ENCODE results near the gene SLC22A4.

The SLC22A4 gene

DNA sequence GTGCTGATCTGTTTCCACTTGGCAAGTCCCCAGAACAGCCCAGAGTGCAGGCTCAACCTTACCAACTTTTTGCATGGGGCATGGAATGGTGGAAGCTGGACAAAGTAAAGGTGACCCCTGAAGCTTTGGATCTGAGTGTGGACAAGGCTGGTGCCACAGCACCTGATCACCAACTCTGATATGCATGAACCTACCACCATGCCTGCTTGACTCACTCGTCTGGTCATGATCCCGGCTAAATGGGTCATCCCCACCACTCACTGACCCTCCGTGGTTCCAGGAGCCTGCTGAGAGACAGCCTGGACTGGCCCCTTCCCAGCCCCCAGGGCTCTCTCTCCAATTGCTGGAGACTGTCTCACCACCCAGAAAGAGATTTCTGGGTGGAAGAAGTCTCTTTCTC lies 14.4 kb upstream of the SLC22A4 start:
- Mint-ChIP-seq H3K4me1 (no peaks in the 10 kb centered on the region), H3K9me3 (no peaks in the 10 kb centered on the region), H3K27ac (no peak overlapping the region), H3K4me3 (no peak overlapping the region), H3K36me3 (no peaks in the 10 kb centered on the region)
- ATAC-seq (no peak), DNase-seq (ENCODE audit: low spot score in 2 of 2) (no peak)

GRCh38 chr5:132280371-132281240 lies 13.6 kb upstream of the SLC22A4 start:
- H3K27ac Mint-ChIP-seq = no peak overlapping the region

GRCh38 chr5:132281856-132282614 lies 12.2 kb upstream of the SLC22A4 start:
- Mint-ChIP-seq H3K27ac (no peak overlapping the region), H3K4me3 (no peak overlapping the region), H3K4me1 (no peaks in the 10 kb centered on the region), H3K9me3 (no peaks in the 10 kb centered on the region), H3K36me3 (no peaks in the 10 kb centered on the region)
- ATAC-seq = no peak
- DNase-seq (ENCODE audit: low spot score in 2 of 2) = no peak

More at GRCh38 chr5:132280371-132281240, 13.6 kb upstream of the SLC22A4 start:
- no peak overlapping the region for H3K4me3 Mint-ChIP-seq
- DNase-seq (ENCODE audit: low spot score in 2 of 2) (no peak), ATAC-seq (no peak)
- H3K9me3 Mint-ChIP-seq = no peaks in the 10 kb centered on the region
- H3K36me3 Mint-ChIP-seq = no peaks in the 10 kb centered on the region
- no peaks in the 10 kb centered on the region for H3K4me1 Mint-ChIP-seq

DNA sequence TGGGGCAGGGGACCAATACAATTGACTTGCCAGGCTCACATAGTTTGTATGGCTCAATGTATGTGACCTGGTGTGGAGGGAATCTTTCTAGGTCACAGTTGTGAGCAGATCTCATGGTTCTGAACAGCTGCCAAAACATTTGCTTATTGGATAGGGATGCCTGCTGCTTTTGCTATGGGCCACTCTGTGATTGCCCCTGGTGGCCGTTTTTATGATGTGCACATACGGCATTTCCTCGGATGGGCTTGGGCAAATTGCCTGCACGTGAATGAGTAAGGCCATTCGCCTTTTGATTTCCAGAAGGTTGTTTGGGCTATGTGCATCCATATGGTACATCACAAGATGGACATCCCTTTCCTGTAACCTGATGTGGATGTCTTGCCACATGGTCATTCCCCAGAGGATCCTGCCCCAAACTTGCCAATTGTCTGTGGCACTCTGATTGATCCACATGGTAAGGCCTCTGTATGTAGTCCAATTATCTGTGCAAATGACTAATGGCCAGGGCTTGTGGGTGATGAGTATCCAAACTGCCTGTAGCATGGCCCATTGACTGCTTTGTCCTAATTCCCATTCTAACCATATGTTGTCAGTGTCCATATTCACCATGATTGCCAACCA lies 10.7 kb upstream of the SLC22A4 start:
- Mint-ChIP-seq H3K4me1 (no peaks in the 10 kb centered on the region), H3K27ac (no peak overlapping the region), H3K9me3 (no peaks in the 10 kb centered on the region), H3K36me3 (no peaks in the 10 kb centered on the region), H3K4me3 (no peak overlapping the region)
- ATAC-seq (no peak), DNase-seq (ENCODE audit: low spot score in 2 of 2) (no peak)

- H3K36me3 Mint-ChIP-seq = peaks cover 5% of the 10 kb centered on the region
- DNase-seq (ENCODE audit: low spot score in 2 of 2) (no peak), ATAC-seq (no peak)
- H3K27ac Mint-ChIP-seq = no peak overlapping the region
- H3K9me3 Mint-ChIP-seq = no peaks in the 10 kb centered on the region
- H3K4me1 Mint-ChIP-seq = peaks cover 11% of the 10 kb centered on the region
- no peak overlapping the region for H3K4me3 Mint-ChIP-seq
Measured at GRCh38 chr5:132289097-132289496, 5.1 kb upstream of the SLC22A4 start.

GRCh38 chr5:132291026-132291425 lies 3.2 kb upstream of the SLC22A4 start:
- peaks cover 23% of the 10 kb centered on the region for H3K4me1 Mint-ChIP-seq
- DNase-seq (ENCODE audit: low spot score in 2 of 2) = no peak
- H3K27ac Mint-ChIP-seq = no peak overlapping the region
- H3K4me3 Mint-ChIP-seq = no peak overlapping the region
- H3K9me3 Mint-ChIP-seq = no peaks in the 10 kb centered on the region
- ATAC-seq = no peak
- H3K36me3 Mint-ChIP-seq = peaks cover 10% of the 10 kb centered on the region

- DNase-seq (ENCODE audit: low spot score in 2 of 2) = peak; percentile 63 to 88
- peak; percentile 69 for ATAC-seq
- peak overlapping the region; percentile 93 for H3K27ac Mint-ChIP-seq
Measured at GRCh38 chr5:132293066-132293991, 865 bp upstream of the SLC22A4 start.

DNA sequence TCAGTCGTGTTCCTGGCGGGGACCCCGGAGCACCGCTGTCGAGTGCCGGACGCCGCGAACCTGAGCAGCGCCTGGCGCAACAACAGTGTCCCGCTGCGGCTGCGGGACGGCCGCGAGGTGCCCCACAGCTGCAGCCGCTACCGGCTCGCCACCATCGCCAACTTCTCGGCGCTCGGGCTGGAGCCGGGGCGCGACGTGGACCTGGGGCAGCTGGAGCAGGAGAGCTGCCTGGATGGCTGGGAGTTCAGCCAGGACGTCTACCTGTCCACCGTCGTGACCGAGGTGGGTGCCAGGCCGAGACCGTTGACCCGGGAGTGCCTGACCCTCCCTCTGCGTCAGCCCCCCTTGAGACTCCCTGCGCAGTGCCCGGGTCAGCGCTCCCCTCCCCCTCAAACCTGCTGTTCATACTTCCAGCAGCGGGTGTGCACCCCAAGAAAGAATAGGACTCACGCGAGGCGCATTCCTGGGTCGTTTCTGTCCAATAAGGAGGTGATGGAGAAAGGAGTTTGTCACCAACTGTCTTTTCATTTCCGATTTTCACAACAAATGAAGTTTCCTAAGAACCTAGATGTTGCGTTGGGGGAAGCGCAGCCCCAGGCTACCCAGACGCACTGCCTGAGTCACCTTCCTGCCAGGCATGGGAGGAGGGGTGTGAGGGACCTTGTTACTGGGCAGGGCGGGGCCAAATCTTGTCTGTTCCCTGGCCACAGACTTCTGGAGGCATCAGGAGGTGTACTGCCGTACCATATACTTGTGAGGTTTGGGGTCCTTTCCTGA lies 722 bp downstream of the SLC22A4 start:
- peaks cover 10% of the 10 kb centered on the region for H3K36me3 Mint-ChIP-seq
- no peaks in the 10 kb centered on the region for H3K9me3 Mint-ChIP-seq
- peak; percentile 30 to 79 for DNase-seq (ENCODE audit: low spot score in 2 of 2)
- H3K27ac Mint-ChIP-seq = peak overlapping the region; percentile 93
- ATAC-seq = peak; percentile 71
- peaks cover 36% of the 10 kb centered on the region for H3K4me1 Mint-ChIP-seq
- H3K4me3 Mint-ChIP-seq = peak overlapping the region; percentile 93

More at GRCh38 chr5:132293066-132293991, 865 bp upstream of the SLC22A4 start:
- Mint-ChIP-seq H3K4me3 (peak overlapping the region; percentile 93), H3K36me3 (peaks cover 10% of the 10 kb centered on the region), H3K4me1 (peaks cover 35% of the 10 kb centered on the region), H3K9me3 (no peaks in the 10 kb centered on the region)

DNA sequence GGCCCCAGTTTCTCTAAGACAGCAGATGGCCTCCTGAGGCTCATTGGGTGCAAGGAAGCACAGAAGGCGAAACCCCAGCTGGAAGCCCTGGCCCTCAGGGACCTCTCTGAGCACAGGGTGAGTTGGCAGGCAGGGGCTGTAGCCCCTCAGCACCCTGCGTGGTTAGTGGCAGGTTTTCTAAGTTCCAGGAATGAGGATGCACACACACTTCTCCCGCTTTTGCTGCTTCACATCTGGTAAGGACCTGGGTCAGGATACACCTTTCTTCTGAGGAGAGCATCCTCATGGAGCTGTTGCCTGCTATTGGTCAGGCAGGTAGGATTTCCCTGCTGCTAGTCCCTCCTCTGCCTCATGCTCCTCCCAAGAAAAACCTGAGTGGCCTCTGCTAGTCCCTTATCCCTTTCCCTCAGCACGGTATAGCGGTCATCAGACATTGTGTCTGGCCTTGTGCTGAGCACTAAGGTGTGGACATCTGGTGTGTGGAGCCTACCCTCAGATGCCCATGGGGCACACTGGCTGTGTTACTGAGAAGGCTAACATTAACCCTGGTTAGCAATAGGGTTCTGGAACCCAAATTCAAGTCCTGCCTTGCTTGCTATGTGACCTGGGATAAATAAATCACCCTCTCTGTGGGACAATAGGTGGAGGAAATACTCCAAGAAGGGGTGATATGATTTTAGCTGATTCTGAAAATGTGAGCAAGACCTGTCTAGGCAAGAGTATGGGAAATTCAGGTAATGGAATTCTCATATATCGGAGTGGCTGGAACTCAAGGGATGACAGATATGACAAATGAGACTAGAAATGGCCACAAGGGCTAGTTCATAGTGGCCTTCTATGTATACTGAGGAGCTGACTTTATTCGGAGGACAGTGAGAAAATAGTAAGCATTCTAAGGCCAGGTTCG lies 1.6 kb downstream of the SLC22A4 start:
- no peak for DNase-seq (ENCODE audit: low spot score in 2 of 2)
- Mint-ChIP-seq H3K9me3 (no peaks in the 10 kb centered on the region), H3K4me3 (peak overlapping the region; percentile 93), H3K27ac (no peak overlapping the region), H3K36me3 (peaks cover 10% of the 10 kb centered on the region), H3K4me1 (peaks cover 36% of the 10 kb centered on the region)
- no peak for ATAC-seq

GRCh38 chr5:132296412-132297016 lies 2.3 kb downstream of the SLC22A4 start:
- no peak overlapping the region for H3K4me3 Mint-ChIP-seq
- H3K27ac Mint-ChIP-seq = no peak overlapping the region
- DNase-seq (ENCODE audit: low spot score in 2 of 2) = no peak

GRCh38 chr5:132297211-132297940 lies 3.2 kb downstream of the SLC22A4 start:
- H3K9me3 Mint-ChIP-seq = no peaks in the 10 kb centered on the region

More at GRCh38 chr5:132296412-132297016, 2.3 kb downstream of the SLC22A4 start:
- peaks cover 10% of the 10 kb centered on the region for H3K36me3 Mint-ChIP-seq
- no peak for ATAC-seq
- peaks cover 36% of the 10 kb centered on the region for H3K4me1 Mint-ChIP-seq
- no peaks in the 10 kb centered on the region for H3K9me3 Mint-ChIP-seq

More at GRCh38 chr5:132297211-132297940, 3.2 kb downstream of the SLC22A4 start:
- Mint-ChIP-seq H3K4me3 (no peak overlapping the region), H3K36me3 (peaks cover 10% of the 10 kb centered on the region), H3K4me1 (peaks cover 36% of the 10 kb centered on the region), H3K27ac (no peak overlapping the region)
- DNase-seq (ENCODE audit: low spot score in 2 of 2) (no peak), ATAC-seq (no peak)

Data from stimulated activated effector memory CD8-positive, alpha-beta T cell treated with anti-CD3 and anti-CD28 coated beads, Interleukin-12 subunit alpha, Interleukin-12 subunit beta, amount 100 ng/mL, for 72 hours (primary cell).